ENCODE data around the gene GNRHR.
"Not testable (repeated sequence)": the region's sequence is repeated elsewhere in the genome, so short reads cannot be mapped to it uniquely, and the experiment has no call there.

Gene GNRHR

GRCh38 chr4:67712650-67713528 lies 41.3 kb downstream of the GNRHR start:
- peak overlapping the region; percentile 83 for H3K27ac ChIP-seq
- no peak for TF ChIP-seq CTCF (conservative IDR thresholded peaks at IDR 0.05)
- no peak for TF ChIP-seq ZFX (IDR thresholded peaks at IDR 0.05)

- peak overlapping the region; percentile 83 for H3K27ac ChIP-seq
These were observed 42.1 kb downstream of the GNRHR start for GRCh38 chr4:67712000-67712625.

GRCh38 chr4:67706682-67707081 lies 47.5 kb downstream of the GNRHR start:
- not testable (repeated sequence) for H3K27ac ChIP-seq

More at GRCh38 chr4:67712000-67712625, 42.1 kb downstream of the GNRHR start:
- TF ChIP-seq ZFX (IDR thresholded peaks at IDR 0.05) (no peak), CTCF (conservative IDR thresholded peaks at IDR 0.05) (no peak)

GRCh38 chr4:67704843-67705242 lies 49.3 kb downstream of the GNRHR start:
- no peak overlapping the region for H3K27ac ChIP-seq
- TF ChIP-seq CTCF (conservative IDR thresholded peaks at IDR 0.05), result no peak
- TF ChIP-seq ZFX (IDR thresholded peaks at IDR 0.05), result no peak

GRCh38 chr4:67702166-67702565 lies 52.0 kb downstream of the GNRHR start:
- H3K27ac ChIP-seq, result no peak overlapping the region
- TF ChIP-seq ZFX (IDR thresholded peaks at IDR 0.05) (no peak), CTCF (conservative IDR thresholded peaks at IDR 0.05) (no peak)

- TF ChIP-seq CTCF (conservative IDR thresholded peaks at IDR 0.05) (no peak), ZFX (IDR thresholded peaks at IDR 0.05) (no peak)
- H3K27ac ChIP-seq, result peak overlapping the region; percentile 78
These were observed 52.7 kb downstream of the GNRHR start for GRCh38 chr4:67701517-67701850.

GRCh38 chr4:67700738-67701516 lies 53.3 kb downstream of the GNRHR start, which contains the start of gene UBA6:
UBA6 (minus strand) TSS chr4:67701155; CDS start chr4:67701119, 36 bp downstream.
- peak; percentile 61 for TF ChIP-seq CTCF (conservative IDR thresholded peaks at IDR 0.05)
- TF ChIP-seq ZFX (IDR thresholded peaks at IDR 0.05), result peak; percentile 44
- H3K27ac ChIP-seq, result peak within 1 kb of the TSS; percentile 78

Measured in C4-2B (cell line).